Measurements from ENCODE around the gene HMGCS1. TPM values are rescaled to one million over a fixed set of nuclear protein-coding genes. Genes with fewer than 3 reads are reported as not detected.

The HMGCS1 gene
- total and polyA plus RNA-seq, 2 of the 4 experiments (the other 2 are of a cell fraction): 27.5 to 30.6 TPM

- Histone ChIP-seq H2AFZ (replicated peaks; ENCODE audit: low read length, poor library complexity) (no peak overlapping the region), H3K27ac (ENCODE audit: insufficient read depth, low read length) (no peak overlapping the region), H3K18ac (ENCODE audit: low read depth, low read length) (no peak overlapping the region), H2AK9ac (replicated peaks; ENCODE audit: low read depth, low read length, poor library complexity) (no peak overlapping the region), H3K27me3 (ENCODE audit: control insufficient read depth, insufficient read depth, low read length) (no peaks in the 10 kb centered on the region; the same call in 1 of the 2 replicates), H2BK5ac (ENCODE audit: low read depth, low read length, poor library complexity, severe bottlenecking) (no peak overlapping the region), H3K4me1 (ENCODE audit: control insufficient read depth, insufficient read depth, low read length) (no peaks in the 10 kb centered on the region), H3K9me3 (ENCODE audit: control insufficient read depth, insufficient read depth, low read length) (no peaks in the 10 kb centered on the region), H3K36me3 (ENCODE audit: control insufficient read depth, insufficient read depth, low read length) (no peaks in the 10 kb centered on the region), H3K14ac (replicated peaks; ENCODE audit: low read depth, low read length) (no peak overlapping the region), H4K91ac (ENCODE audit: insufficient read depth, low read depth, low read length) (no peak overlapping the region), H2BK15ac (ENCODE audit: low read depth, low read length) (no peak overlapping the region), H2BK120ac (ENCODE audit: low read depth, low read length) (no peak overlapping the region), H2BK20ac (ENCODE audit: low read depth, low read length) (no peak overlapping the region), H3K9me1 (ENCODE audit: insufficient read depth, low read length) (no peaks in the 10 kb centered on the region), H4K20me1 (ENCODE audit: insufficient read depth, low read length) (no peaks in the 10 kb centered on the region), H3K4ac (ENCODE audit: low read depth, low read length) (no peak overlapping the region), H3K4me2 (ENCODE audit: low read depth, low read length) (no peak overlapping the region), H2AK5ac (ENCODE audit: low read depth, low read length) (no peak overlapping the region), H3K4me3 (ENCODE audit: insufficient read depth, low read depth, low read length) (no peak overlapping the region), H4K5ac (ENCODE audit: low read depth, low read length) (no peak overlapping the region), H3K56ac (ENCODE audit: extremely low read depth, insufficient read depth, low read length) (no peak overlapping the region), H4K8ac (ENCODE audit: low read depth in 2 of 2, low read length in 2 of 2) (no peak overlapping the region), H3K23ac (ENCODE audit: low read depth, low read length) (no peak overlapping the region), H3K9ac (ENCODE audit: low read depth, low read length) (no peak overlapping the region), H3K79me1 (ENCODE audit: low read depth in 1 of 2, low read length in 2 of 2) (no peaks in the 10 kb centered on the region)
- BruUV-seq (replicated peaks): no TSS peak
- DNase-seq (no peak), ATAC-seq (ENCODE audit: low read depth) (no peak)
- dilution Hi-C loops (cut with HindIII; ENCODE audit: low sequenced_read_pairs, unreplicated experiment): no loop called here
- in situ Hi-C loops (cut with MboI; ENCODE audit: low sequenced_read_pairs): no loop called here
- intact Hi-C loops (cut with micrococcal nuclease): no loop called here
- TF ChIP-seq CHD1 (IDR thresholded peaks at IDR 0.05; ENCODE audit: low read depth, low read length): no peak
- CTCF ChIA-PET: no interaction called here
- POLR2A ChIA-PET (ENCODE audit: unreplicated experiment): no interaction called here
- WGBS, 2 experiments (ENCODE audit: extremely low coverage in 2 of 2, insufficient read length in 1 of 2): no CpG with 5 or more reads among the region's 3 CpGs
Observed at GRCh38 chr5:43354774-43355173, 41.6 kb upstream of the HMGCS1 start.
